ENCODE measurements around the gene BIN1.

BIN1 gene

GRCh38 chr2:127103243-127104165 lies 3.5 kb downstream of the BIN1 start:
- Histone ChIP-seq H3K4me3 (ENCODE audit: low read length in 2 of 2) (peak overlapping the region in 1 of 2 donors; percentile 87), H3K27me3 (ENCODE audit: control insufficient read depth in 1 of 2, insufficient read depth in 2 of 2, low read length in 2 of 2) (no peaks in the 10 kb centered on the region), H3K36me3 (ENCODE audit: control insufficient read depth in 2 of 2, insufficient read depth in 2 of 2, low read length in 2 of 2) (no peaks in the 10 kb centered on the region), H3K9me3 (ENCODE audit: control insufficient read depth in 2 of 2, low read length in 2 of 2) (no peaks in the 10 kb centered on the region), H3K4me1 (ENCODE audit: control insufficient read depth, insufficient read depth, low read length) (peaks cover 40% of the 10 kb centered on the region), H3K27ac (ENCODE audit: low read length) (no peak overlapping the region), H3K9ac (ENCODE audit: low read length in 2 of 2) (no peak overlapping the region)

- no peaks in the 10 kb centered on the region for H3K9me3 ChIP-seq (ENCODE audit: control insufficient read depth in 2 of 2, low read length in 2 of 2)
- peak overlapping the region in 1 of 2 donors; percentile 8 for H3K4me3 ChIP-seq (ENCODE audit: low read length in 2 of 2)
- H3K9ac ChIP-seq (ENCODE audit: low read length in 2 of 2) = no peak overlapping the region
- peaks cover 47% of the 10 kb centered on the region for H3K4me1 ChIP-seq (ENCODE audit: control insufficient read depth, insufficient read depth, low read length)
- no peaks in the 10 kb centered on the region for H3K27me3 ChIP-seq (ENCODE audit: control insufficient read depth in 1 of 2, insufficient read depth in 2 of 2, low read length in 2 of 2)
- no peaks in the 10 kb centered on the region for H3K36me3 ChIP-seq (ENCODE audit: control insufficient read depth in 2 of 2, insufficient read depth in 2 of 2, low read length in 2 of 2)
- H3K27ac ChIP-seq (ENCODE audit: low read length) = no peak overlapping the region
Measured at GRCh38 chr2:127102521-127103242, 4.3 kb downstream of the BIN1 start.

GRCh38 chr2:127101756-127102477 lies 5.0 kb downstream of the BIN1 start:
- Histone ChIP-seq H3K4me1 (ENCODE audit: control insufficient read depth, insufficient read depth, low read length) (peaks cover 53% of the 10 kb centered on the region), H3K9ac (ENCODE audit: low read length in 2 of 2) (no peak overlapping the region), H3K36me3 (ENCODE audit: control insufficient read depth in 2 of 2, insufficient read depth in 2 of 2, low read length in 2 of 2) (no peaks in the 10 kb centered on the region), H3K9me3 (ENCODE audit: control insufficient read depth in 2 of 2, low read length in 2 of 2) (no peaks in the 10 kb centered on the region), H3K27me3 (ENCODE audit: control insufficient read depth in 1 of 2, insufficient read depth in 2 of 2, low read length in 2 of 2) (no peaks in the 10 kb centered on the region), H3K4me3 (ENCODE audit: low read length in 2 of 2) (no peak overlapping the region), H3K27ac (ENCODE audit: low read length) (no peak overlapping the region)

- no peak overlapping the region for H3K27ac ChIP-seq (ENCODE audit: low read length)
- no peak overlapping the region for H3K9ac ChIP-seq (ENCODE audit: low read length in 2 of 2)
- H3K27me3 ChIP-seq (ENCODE audit: control insufficient read depth in 1 of 2, insufficient read depth in 2 of 2, low read length in 2 of 2) = no peaks in the 10 kb centered on the region
- H3K4me1 ChIP-seq (ENCODE audit: control insufficient read depth, insufficient read depth, low read length) = peaks cover 61% of the 10 kb centered on the region
- no peak overlapping the region for H3K4me3 ChIP-seq (ENCODE audit: low read length in 2 of 2)
- no peaks in the 10 kb centered on the region for H3K9me3 ChIP-seq (ENCODE audit: control insufficient read depth in 2 of 2, low read length in 2 of 2)
- no peaks in the 10 kb centered on the region for H3K36me3 ChIP-seq (ENCODE audit: control insufficient read depth in 2 of 2, insufficient read depth in 2 of 2, low read length in 2 of 2)
Measured at GRCh38 chr2:127101048-127101611, 5.8 kb downstream of the BIN1 start.

GRCh38 chr2:127100251-127101047 lies 6.5 kb downstream of the BIN1 start:
- no peak overlapping the region for H3K27ac ChIP-seq (ENCODE audit: low read length)

GRCh38 chr2:127098711-127099110 lies 8.2 kb downstream of the BIN1 start:
- Histone ChIP-seq H3K4me1 (ENCODE audit: control insufficient read depth, insufficient read depth, low read length) (peaks cover 59% of the 10 kb centered on the region), H3K27ac (ENCODE audit: low read length) (no peak overlapping the region), H3K4me3 (ENCODE audit: low read length in 2 of 2) (no peak overlapping the region), H3K9me3 (ENCODE audit: control insufficient read depth in 2 of 2, low read length in 2 of 2) (no peaks in the 10 kb centered on the region), H3K36me3 (ENCODE audit: control insufficient read depth in 2 of 2, insufficient read depth in 2 of 2, low read length in 2 of 2) (no peaks in the 10 kb centered on the region), H3K27me3 (ENCODE audit: control insufficient read depth in 1 of 2, insufficient read depth in 2 of 2, low read length in 2 of 2) (no peaks in the 10 kb centered on the region), H3K9ac (ENCODE audit: low read length in 2 of 2) (no peak overlapping the region)

More at GRCh38 chr2:127100251-127101047, 6.5 kb downstream of the BIN1 start:
- H3K9ac ChIP-seq (ENCODE audit: low read length in 2 of 2) = no peak overlapping the region
- no peak overlapping the region for H3K4me3 ChIP-seq (ENCODE audit: low read length in 2 of 2)
- no peaks in the 10 kb centered on the region for H3K27me3 ChIP-seq (ENCODE audit: control insufficient read depth in 1 of 2, insufficient read depth in 2 of 2, low read length in 2 of 2)
- H3K4me1 ChIP-seq (ENCODE audit: control insufficient read depth, insufficient read depth, low read length) = peaks cover 61% of the 10 kb centered on the region
- no peaks in the 10 kb centered on the region for H3K36me3 ChIP-seq (ENCODE audit: control insufficient read depth in 2 of 2, insufficient read depth in 2 of 2, low read length in 2 of 2)
- H3K9me3 ChIP-seq (ENCODE audit: control insufficient read depth in 2 of 2, low read length in 2 of 2) = no peaks in the 10 kb centered on the region

- H3K4me1 ChIP-seq (ENCODE audit: control insufficient read depth, insufficient read depth, low read length) = peaks cover 54% of the 10 kb centered on the region
- H3K9ac ChIP-seq (ENCODE audit: low read length in 2 of 2) = no peak overlapping the region
- no peaks in the 10 kb centered on the region for H3K9me3 ChIP-seq (ENCODE audit: control insufficient read depth in 2 of 2, low read length in 2 of 2)
- H3K4me3 ChIP-seq (ENCODE audit: low read length in 2 of 2) = no peak overlapping the region
- H3K27me3 ChIP-seq (ENCODE audit: control insufficient read depth in 1 of 2, insufficient read depth in 2 of 2, low read length in 2 of 2) = no peaks in the 10 kb centered on the region
- H3K27ac ChIP-seq (ENCODE audit: low read length) = no peak overlapping the region
- no peaks in the 10 kb centered on the region for H3K36me3 ChIP-seq (ENCODE audit: control insufficient read depth in 2 of 2, insufficient read depth in 2 of 2, low read length in 2 of 2)
Measured at GRCh38 chr2:127097841-127098651, 8.9 kb downstream of the BIN1 start.

GRCh38 chr2:127097471-127097765 lies 9.5 kb downstream of the BIN1 start:
- H3K27me3 ChIP-seq (ENCODE audit: control insufficient read depth in 1 of 2, insufficient read depth in 2 of 2, low read length in 2 of 2) = no peaks in the 10 kb centered on the region
- no peaks in the 10 kb centered on the region for H3K36me3 ChIP-seq (ENCODE audit: control insufficient read depth in 2 of 2, insufficient read depth in 2 of 2, low read length in 2 of 2)
- peaks cover 48% of the 10 kb centered on the region for H3K4me1 ChIP-seq (ENCODE audit: control insufficient read depth, insufficient read depth, low read length)
- no peaks in the 10 kb centered on the region for H3K9me3 ChIP-seq (ENCODE audit: control insufficient read depth in 2 of 2, low read length in 2 of 2)
- no peak overlapping the region for H3K27ac ChIP-seq (ENCODE audit: low read length)
- no peak overlapping the region for H3K9ac ChIP-seq (ENCODE audit: low read length in 2 of 2)
- H3K4me3 ChIP-seq (ENCODE audit: low read length in 2 of 2) = no peak overlapping the region

GRCh38 chr2:127096718-127097470 lies 10.1 kb downstream of the BIN1 start:
- Histone ChIP-seq H3K27me3 (ENCODE audit: control insufficient read depth in 1 of 2, insufficient read depth in 2 of 2, low read length in 2 of 2) (no peaks in the 10 kb centered on the region), H3K27ac (ENCODE audit: low read length) (no peak overlapping the region), H3K36me3 (ENCODE audit: control insufficient read depth in 2 of 2, insufficient read depth in 2 of 2, low read length in 2 of 2) (no peaks in the 10 kb centered on the region), H3K4me1 (ENCODE audit: control insufficient read depth, insufficient read depth, low read length) (peaks cover 45% of the 10 kb centered on the region), H3K4me3 (ENCODE audit: low read length in 2 of 2) (no peak overlapping the region), H3K9me3 (ENCODE audit: control insufficient read depth in 2 of 2, low read length in 2 of 2) (no peaks in the 10 kb centered on the region), H3K9ac (ENCODE audit: low read length in 2 of 2) (peak overlapping the region in 1 of 2 donors; percentile 21)
